Right lobe of liver (tissue), 6 donors: ENCODE measurements around the gene RGS6. TPM values are rescaled to one million over a fixed set of nuclear protein-coding genes. Genes with fewer than 3 reads are reported as not detected.

Experiments used
- ATAC-seq, 4 donors: fragments of 200-7000 bp; cut with Tn5 transposase; one replicate each; pipeline ENCODE4 v1.9.1; 2020; ENCODE audit warnings: mild to moderate bottlenecking in 4 of 4, moderate library complexity in 4 of 4
- DNase-seq, 3 donors: peaks; one replicate each; pipeline ENCODE4 v3.0.0-alpha.2; 2020
- H3K27ac ChIP-seq, 3 donors: fragments of 200-600 bp; one replicate each; pipeline ENCODE4 v1.8.0; 2022
- H3K27me3 ChIP-seq, 2 donors: fragments of 200-600 bp; one replicate each; pipeline ENCODE4 v1.8.0; 2022
- H3K36me3 ChIP-seq, 4 donors: fragments of 200-600 bp; sonication (generic) in 1 of 4; one replicate each; pipeline versions ENCODE4 v1.5.1 to v1.8.0; 2017 to 2022; ENCODE audit warnings: control low read depth in 1 of 4
- H3K4me1 ChIP-seq, 4 donors: fragments of 200-600 bp; sonication (generic) in 1 of 4; one replicate each; pipeline versions ENCODE4 v1.5.1 to v1.8.0; 2017 to 2022; ENCODE audit warnings: control low read depth in 1 of 4
- H3K4me3 ChIP-seq, 3 donors: fragments of 200-600 bp; one replicate each; pipeline ENCODE4 v1.8.0; 2022
- H3K9me3 ChIP-seq, 4 donors: fragments of 200-600 bp; sonication (generic) in 1 of 4; one replicate each; pipeline versions ENCODE4 v1.5.1 to v1.8.0; 2017 to 2022; ENCODE audit warnings: control low read depth in 1 of 4
- POLR2A ChIP-seq: fragments of 450-650 bp; IDR thresholded peaks from one replicate; pipeline ENCODE4 v1.6.1; 2017; ENCODE audit warnings: antibody characterized with exemption, mild to moderate bottlenecking
- WGBS: methylation state at CpG from one replicate; pipeline ENCODE4 v1.1.6; 2018; ENCODE audit warnings: low coverage, low lambda C conversion rate; ENCODE audit not compliant: insufficient coverage; ENCODE audit errors: missing lambda C conversion rate; 5-methylcytosine and 5-hydroxymethylcytosine counted together
- intact Hi-C, 2 donors: fragments of 100-400 bp; cut with DNase I; formaldehyde crosslinking; loops; one replicate each; pipeline versions ENCODE4 v1.11.2 to v1.14.1; 2022
- total RNA-seq, 6 experiments: library from RNA; depleted of rRNA in 2 of 6; stranded (reverse); fragments of >200 nt in 2 of 6; fragmentation: NEBNext Ultra II Directional in 3 of 6; extraction: Animal tissue kit (Norgen Biotek cat#: 25700) in 3 of 6; gene quantifications; one replicate each; pipeline versions ENCODE4 v1.1.0 to v1.2.4, GENCODE V29; 2016 to 2023
- TF ChIP-seq, protein P1 (sequence below), 4 donors: fragments of 200-600 bp in 3 of 4; fragments of 450-650 bp in 1 of 4; IDR thresholded peaks; one replicate each; pipeline versions ENCODE4 v1.5.1 to v1.8.0; 2016 to 2022; ENCODE audit warnings: antibody characterized with exemption in 4 of 4, mild to moderate bottlenecking in 2 of 4
- donor health status: DM: no; HTN: yes; CAD: no.
- donor health status: DM: no; HTN: no; CAD: no.
- donor health status: DM: no; HTN: no; CAD: no.
- donor health status: DM: no; HTN: yes; CAD: no.
- donor health status: DM: no; HTN: yes; CAD: no.

RGS6 gene
- total RNA-seq, 6 experiments from 2014 or later, result 0.07 TPM; not detected in 5

DNA sequence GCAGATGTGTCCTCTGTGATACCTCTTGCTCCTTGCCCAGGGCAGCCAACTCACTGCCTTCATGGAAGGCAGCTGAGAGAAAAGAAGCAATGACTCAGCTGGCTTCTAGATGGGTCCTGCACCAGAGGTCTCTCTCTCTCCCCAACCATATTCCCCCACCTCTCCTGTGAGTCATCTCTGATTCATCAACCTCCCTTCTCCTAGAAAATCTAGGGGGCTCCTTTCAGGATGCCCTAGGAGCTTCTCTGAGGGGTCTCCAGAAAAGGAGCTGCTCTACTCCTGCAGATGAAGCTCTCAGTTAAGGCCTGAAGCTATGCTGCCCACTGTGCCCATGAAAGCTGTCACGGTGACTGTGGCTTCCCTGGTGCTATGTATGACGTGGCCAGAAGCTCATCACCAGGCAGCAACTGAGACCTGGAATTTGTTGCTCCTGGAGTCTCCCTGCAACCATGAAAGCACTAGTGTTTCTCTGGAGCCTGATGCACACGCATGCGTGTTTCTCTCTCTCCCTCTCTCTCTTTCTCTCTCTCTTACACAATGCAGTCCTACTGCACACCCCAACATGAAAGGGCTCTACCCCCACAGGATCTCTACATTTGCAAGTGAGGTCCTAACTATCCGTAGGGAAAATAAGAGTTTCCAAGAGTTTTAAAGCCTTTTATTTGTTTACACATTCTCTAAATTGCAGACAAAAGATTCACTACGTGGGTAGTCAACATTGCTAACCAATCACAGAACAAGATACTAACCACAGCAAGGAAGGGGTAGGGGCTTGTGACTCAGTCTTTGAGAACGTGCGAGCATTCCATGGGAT is 676.4 kb downstream of the RGS6 start:
- no peak for ATAC-seq
- H3K4me1 ChIP-seq, result peaks cover 0 to 9% (median 4%) of the 10 kb centered on the region in 4 donors
- intact Hi-C loops, result no loop called here
- H3K27me3 ChIP-seq, result no peaks in the 10 kb centered on the region
- TF ChIP-seq, protein P1, sequence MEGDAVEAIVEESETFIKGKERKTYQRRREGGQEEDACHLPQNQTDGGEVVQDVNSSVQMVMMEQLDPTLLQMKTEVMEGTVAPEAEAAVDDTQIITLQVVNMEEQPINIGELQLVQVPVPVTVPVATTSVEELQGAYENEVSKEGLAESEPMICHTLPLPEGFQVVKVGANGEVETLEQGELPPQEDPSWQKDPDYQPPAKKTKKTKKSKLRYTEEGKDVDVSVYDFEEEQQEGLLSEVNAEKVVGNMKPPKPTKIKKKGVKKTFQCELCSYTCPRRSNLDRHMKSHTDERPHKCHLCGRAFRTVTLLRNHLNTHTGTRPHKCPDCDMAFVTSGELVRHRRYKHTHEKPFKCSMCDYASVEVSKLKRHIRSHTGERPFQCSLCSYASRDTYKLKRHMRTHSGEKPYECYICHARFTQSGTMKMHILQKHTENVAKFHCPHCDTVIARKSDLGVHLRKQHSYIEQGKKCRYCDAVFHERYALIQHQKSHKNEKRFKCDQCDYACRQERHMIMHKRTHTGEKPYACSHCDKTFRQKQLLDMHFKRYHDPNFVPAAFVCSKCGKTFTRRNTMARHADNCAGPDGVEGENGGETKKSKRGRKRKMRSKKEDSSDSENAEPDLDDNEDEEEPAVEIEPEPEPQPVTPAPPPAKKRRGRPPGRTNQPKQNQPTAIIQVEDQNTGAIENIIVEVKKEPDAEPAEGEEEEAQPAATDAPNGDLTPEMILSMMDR (IDR thresholded peaks at IDR 0.05), result no peak
- TF ChIP-seq POLR2A, result no peak
- H3K4me3 ChIP-seq, result no peak overlapping the region
- no peaks in the 10 kb centered on the region for H3K36me3 ChIP-seq
- no peak overlapping the region for H3K27ac ChIP-seq
- DNase-seq, result no peak
- H3K9me3 ChIP-seq, result no peaks in the 10 kb centered on the region
- 88% methylated on average over 7 of the region's 8 CpGs for WGBS

DNA sequence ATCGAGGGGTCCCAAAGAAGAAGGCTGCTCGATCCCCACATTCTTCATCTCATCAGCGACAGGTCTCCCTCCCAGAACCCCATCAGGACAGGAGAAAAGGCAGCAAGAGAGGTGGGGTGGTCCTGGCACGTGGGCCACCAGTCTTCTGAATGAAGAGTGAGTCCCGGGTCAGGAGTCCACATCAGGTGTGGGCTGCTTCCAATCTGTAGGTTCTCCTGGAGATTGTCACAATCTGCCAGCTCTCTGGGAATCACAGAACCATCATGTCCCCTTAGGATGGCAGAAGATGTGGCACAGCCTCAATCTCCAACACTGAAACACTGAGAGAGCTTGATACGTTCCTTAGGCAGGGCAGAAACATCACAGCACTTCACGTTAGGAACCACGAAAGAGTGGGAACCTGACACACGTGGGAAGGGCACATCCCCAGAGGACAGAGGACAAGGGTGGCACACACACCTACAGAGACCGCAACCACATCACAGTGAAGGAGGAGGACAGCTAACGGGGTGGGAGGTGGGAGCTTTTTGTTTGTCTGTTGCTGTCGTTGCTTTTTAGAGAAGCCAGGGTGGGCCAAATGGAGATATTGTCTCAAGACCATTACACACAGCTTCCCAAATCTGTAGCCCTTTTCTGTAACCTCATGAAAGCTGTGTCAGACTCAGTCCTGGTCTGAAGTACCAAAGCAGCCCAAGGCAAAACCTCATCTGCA is 677.1 kb downstream of the RGS6 start:
- ATAC-seq (no peak), DNase-seq (no peak)
- H3K4me3 ChIP-seq, result no peak overlapping the region
- no peaks in the 10 kb centered on the region for H3K36me3 ChIP-seq
- TF ChIP-seq, protein P1 (IDR thresholded peaks at IDR 0.05), result no peak
- no peak for TF ChIP-seq POLR2A
- intact Hi-C loops, result no loop called here
- H3K9me3 ChIP-seq, result no peaks in the 10 kb centered on the region
- H3K27ac ChIP-seq, result no peak overlapping the region
- no peaks in the 10 kb centered on the region for H3K27me3 ChIP-seq
- H3K4me1 ChIP-seq, result peaks cover 0 to 11% (median 5%) of the 10 kb centered on the region in 4 donors
- WGBS, result 100% methylated on average over 3 of the region's 12 CpGs

DNA sequence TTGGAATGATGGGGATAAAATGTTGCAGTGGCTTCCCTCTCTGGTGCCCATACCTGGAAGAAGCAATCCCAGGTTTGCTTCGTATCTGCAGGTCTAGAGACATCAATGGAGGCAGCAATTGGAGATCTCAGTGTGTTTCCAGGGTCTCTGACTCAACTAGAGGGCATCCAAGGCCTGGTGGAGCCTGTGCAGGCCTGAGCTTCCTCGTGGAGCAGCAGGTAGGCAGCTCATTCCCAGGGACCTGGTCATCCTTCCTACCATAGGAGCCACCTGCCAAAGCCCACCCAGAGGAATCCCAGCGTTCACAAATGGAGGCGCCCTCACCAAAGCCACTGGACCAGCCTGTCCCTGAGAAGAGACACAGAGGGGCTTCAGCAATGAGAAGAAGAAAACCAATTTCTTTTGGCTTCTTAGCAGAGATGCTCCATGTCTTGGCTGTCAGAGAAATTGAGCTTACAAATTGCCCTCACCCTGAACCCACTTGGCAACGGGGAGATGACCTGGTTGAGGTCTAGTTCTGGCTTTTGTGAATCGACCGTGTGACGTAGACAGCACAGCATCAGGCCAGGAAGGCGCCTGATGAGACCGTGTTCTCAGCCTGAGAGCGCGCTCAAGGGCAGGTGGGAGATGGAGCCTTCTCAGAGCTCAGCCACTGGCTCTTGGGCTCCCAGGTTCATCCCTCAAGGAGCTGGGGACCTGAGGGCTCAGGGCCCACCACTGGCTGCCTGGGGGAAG is 678.0 kb downstream of the RGS6 start:
- H3K27ac ChIP-seq, result no peak overlapping the region
- 100% methylated on average over 1 of the region's 12 CpGs for WGBS
- no peak for DNase-seq
- no peaks in the 10 kb centered on the region for H3K9me3 ChIP-seq
- no peak for ATAC-seq
- H3K4me3 ChIP-seq, result no peak overlapping the region
- H3K36me3 ChIP-seq, result no peaks in the 10 kb centered on the region
- no peak for TF ChIP-seq POLR2A
- TF ChIP-seq, protein P1 (IDR thresholded peaks at IDR 0.05), result no peak
- H3K27me3 ChIP-seq, result no peaks in the 10 kb centered on the region
- intact Hi-C loops, result no loop called here
- peaks cover 0 to 11% (median 5%) of the 10 kb centered on the region in 4 donors for H3K4me1 ChIP-seq

DNA sequence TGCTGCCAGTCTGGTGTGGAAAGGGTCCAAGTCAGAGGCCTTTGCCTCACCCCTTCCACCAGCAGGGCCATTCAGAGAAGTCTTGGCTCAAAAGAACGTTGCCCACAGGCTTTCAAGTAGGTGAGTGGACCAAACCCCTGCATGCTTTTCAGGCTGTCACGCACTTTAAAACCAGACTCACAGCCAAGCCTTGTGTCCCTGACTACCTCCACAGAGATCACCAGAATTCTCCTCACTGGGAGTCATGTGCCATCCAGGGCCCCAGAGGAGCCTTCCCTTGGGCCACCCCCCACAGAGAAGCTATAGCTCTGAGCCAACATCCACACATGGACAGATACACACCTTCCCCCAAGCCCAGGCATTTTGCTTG is 678.6 kb downstream of the RGS6 start:
- intact Hi-C loops, result no loop called here
- no CpG with 5 or more reads among the region's 2 CpGs for WGBS
- Histone ChIP-seq H3K36me3 (no peaks in the 10 kb centered on the region), H3K4me1 (peaks cover 0 to 11% (median 5%) of the 10 kb centered on the region in 4 donors), H3K9me3 (no peaks in the 10 kb centered on the region), H3K4me3 (no peak overlapping the region), H3K27me3 (no peaks in the 10 kb centered on the region), H3K27ac (no peak overlapping the region)
- no peak for ATAC-seq
- TF ChIP-seq, protein P1 (IDR thresholded peaks at IDR 0.05), result no peak
- no peak for TF ChIP-seq POLR2A
- DNase-seq, result no peak
